HepG2 (cell line): ENCODE data around the gene SMYD2. TPM values are rescaled to one million over a fixed set of nuclear protein-coding genes. Genes with fewer than 3 reads are reported as not detected.

Experiments
- CBX1 ChIP-seq: IDR thresholded peaks from one replicate; pipeline ENCODE4 v1.6.1; 2016; ENCODE audit warnings: antibody characterized with exemption, low read depth
- CCDC6 ChIP-seq: sonication (generic); formaldehyde crosslinking; IDR thresholded peaks from 2 replicates; pipeline ENCODE4 v1.8.1; 2022; ENCODE audit warnings: mild to moderate bottlenecking, missing genetic modification reagents, moderate library complexity
- HNF1B ChIP-seq: sonication (generic); formaldehyde crosslinking; IDR thresholded peaks from 2 replicates; pipeline ENCODE4 v1.5.1; 2020; ENCODE audit warnings: mild to moderate bottlenecking, moderate library complexity, missing genetic modification reagents
- LCORL ChIP-seq, 2 experiments: fragments of 450-650 bp in 1 of 2; sonication (generic) in 1 of 2; formaldehyde crosslinking in 1 of 2; IDR thresholded peaks; 2 replicates each; pipeline versions ENCODE4 v1.5.0 to v1.6.1; 2017 to 2020; ENCODE audit warnings: antibody characterized with exemption in 1 of 2, missing genetic modification reagents in 1 of 2
- MTA1 ChIP-seq: sonication (generic); formaldehyde crosslinking; IDR thresholded peaks from 2 replicates; pipeline ENCODE4 v1.4.0; 2020; ENCODE audit warnings: missing genetic modification reagents, mild to moderate bottlenecking, borderline replicate concordance
- MXD4 ChIP-seq: IDR thresholded peaks from 2 replicates; pipeline ENCODE4 v1.6.1; 2016; ENCODE audit warnings: mild to moderate bottlenecking, missing biosample characterization, missing genetic modification reagents
- NFE2L2 ChIP-seq: fragments of 150-350 bp; IDR thresholded peaks from 2 replicates; pipeline ENCODE4 v1.6.1; 2014; ENCODE audit warnings: low read length
- NFKBIZ ChIP-seq: IDR thresholded peaks from 2 replicates; pipeline ENCODE4 v1.6.1; 2018; ENCODE audit warnings: missing genetic modification reagents, missing compliant biosample characterization
- PHB2 ChIP-seq: fragments of 450-650 bp; IDR thresholded peaks from 2 replicates; pipeline ENCODE4 v1.6.1; 2018; ENCODE audit not compliant: partially characterized antibody
- PPARG ChIP-seq: conservative IDR thresholded peaks from 2 replicates; pipeline ENCODE4 v1.6.1; 2016; ENCODE audit warnings: missing biosample characterization, missing genetic modification reagents
- SIX4 ChIP-seq: sonication (generic); formaldehyde crosslinking; IDR thresholded peaks from 2 replicates; pipeline ENCODE4 v1.4.0; 2020; ENCODE audit warnings: missing genetic modification reagents
- ZBTB8A ChIP-seq: sonication (generic); formaldehyde crosslinking; IDR thresholded peaks from 2 replicates; pipeline ENCODE4 v1.4.0; 2020; ENCODE audit warnings: mild to moderate bottlenecking, low read depth, missing genetic modification reagents, borderline replicate concordance
- ZFP1 ChIP-seq: IDR thresholded peaks from 2 replicates; pipeline ENCODE4 v1.6.1; 2016
- ZKSCAN8 ChIP-seq: IDR thresholded peaks from 2 replicates; pipeline ENCODE4 v1.6.1; 2016; ENCODE audit warnings: borderline replicate concordance, missing genetic modification reagents, missing compliant biosample characterization
- ZMYM4 ChIP-seq: sonication (generic); formaldehyde crosslinking; IDR thresholded peaks from 2 replicates; pipeline ENCODE4 v1.8.1; 2023; ENCODE audit warnings: mild to moderate bottlenecking, missing genetic modification reagents
- ZNF292 ChIP-seq: sonication (generic); formaldehyde crosslinking; IDR thresholded peaks from 2 replicates; pipeline ENCODE4 v1.8.1; 2022; ENCODE audit warnings: mild to moderate bottlenecking, low read depth, missing genetic modification reagents, borderline replicate concordance
- ZNF318 ChIP-seq: sonication (generic); formaldehyde crosslinking; IDR thresholded peaks from 2 replicates; pipeline ENCODE4 v1.4.0; 2020; ENCODE audit warnings: mild to moderate bottlenecking, missing genetic modification reagents
- ZNF816 ChIP-seq: sonication (generic); formaldehyde crosslinking; IDR thresholded peaks from 2 replicates; pipeline ENCODE4 v1.8.0; 2022; ENCODE audit warnings: missing genetic modification reagents, mild to moderate bottlenecking, borderline replicate concordance
- polyA plus RNA-seq, 8 experiments: library from polyadenylated mRNA; depleted of rRNA in 3 of 8; stranded (reverse) in 7 of 8; unstranded in 1 of 8; fragments of >200 nt; fragmentation: Illumina TruSeq in 4 of 8; extraction: Trizol in 4 of 8; gene quantifications; 2 replicates each; pipeline versions ENCODE4 v1.2.1 to v1.2.3, GENCODE V29; 2011 to 2016; ENCODE audit warnings: low read depth in 4 of 8, missing spikeins in 1 of 8, mixed read lengths in 1 of 8; ENCODE audit not compliant: insufficient read depth in 1 of 8
- total RNA-seq, 5 experiments: library from RNA; depleted of rRNA; stranded (reverse); fragments of >200 nt; fragmentation: Illumina TruSeq; extraction: Trizol; gene quantifications; 2 replicates each; pipeline ENCODE4 v1.2.3, GENCODE V29; 2016; ENCODE audit warnings: low read depth in 1 of 5
- TF ChIP-seq, protein P1 (sequence below): sonication (generic); formaldehyde crosslinking; IDR thresholded peaks from 2 replicates; pipeline ENCODE4 v1.4.0; 2020; ENCODE audit warnings: mild to moderate bottlenecking, low read depth, missing genetic modification reagents

Gene SMYD2
- total and polyA plus RNA-seq, 2 of the 13 experiments (the other 11 are each of a cell fraction or from before 2014, with no cell fraction given) = 72.7 to 139 TPM

DNA sequence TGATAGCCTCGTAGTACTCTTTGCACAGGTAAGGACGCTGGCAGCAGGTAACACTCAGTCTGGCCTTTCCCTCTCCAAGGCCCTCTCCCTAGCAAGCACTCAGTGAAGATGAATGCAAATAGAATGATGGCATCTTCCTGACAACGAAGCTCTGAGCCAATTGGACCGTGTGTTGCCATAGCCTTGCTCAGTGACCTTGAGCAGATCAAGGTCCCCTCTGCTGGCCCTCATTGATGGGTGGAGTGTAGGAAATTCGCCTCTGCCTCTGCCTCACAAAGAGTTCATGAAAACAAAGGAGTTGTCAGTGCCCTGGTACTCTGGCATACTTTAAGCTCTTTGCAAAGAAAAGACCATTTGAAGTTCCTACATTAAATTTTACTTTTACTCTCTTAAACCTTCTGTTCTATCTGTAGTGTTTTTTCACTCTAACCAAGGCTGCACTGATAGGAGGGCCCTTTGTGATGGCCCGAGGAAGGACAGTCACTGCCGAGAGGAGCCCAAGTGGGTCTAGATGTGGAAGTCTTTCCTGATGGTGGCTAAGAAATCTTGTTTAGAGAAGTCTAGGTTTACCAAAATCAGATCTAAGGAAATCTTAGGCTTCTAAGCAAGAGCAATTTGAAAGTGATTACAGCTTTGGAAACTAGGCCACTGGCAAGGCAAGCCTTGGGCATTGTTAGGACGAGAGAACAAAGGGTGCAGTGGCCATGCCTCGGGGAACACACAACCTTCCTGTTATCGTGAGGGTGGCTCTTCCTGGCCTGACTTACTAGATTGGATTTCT is 38.2 kb downstream of the SMYD2 start (continued):
- TF ChIP-seq ZNF318 (CRISPR knock-in tag) (no peak), HNF1B (CRISPR knock-in tag) (no peak), ZKSCAN8 (CRISPR knock-in tag) (no peak; the same call in 1 of the 2 replicates), MXD4 (CRISPR knock-in tag) (no peak), ZNF816 (CRISPR knock-in tag) (no peak), ZMYM4 (CRISPR knock-in tag) (peak; percentile 90), NFE2L2 (no peak), MTA1 (CRISPR knock-in tag) (no peak), LCORL (IDR thresholded peaks at IDR 0.05) (no peak), LCORL (CRISPR knock-in tag; IDR thresholded peaks at IDR 0.05) (0 out of 2 replicates have a peak, but pooled peaks have one; percentile 30), CCDC6 (CRISPR knock-in tag) (no peak), ZBTB8A (no peak), ZFP1 (CRISPR knock-in tag) (no peak), PPARG (CRISPR knock-in tag) (no peak), NFKBIZ (CRISPR knock-in tag) (no peak), SIX4 (CRISPR knock-in tag) (no peak), CBX1 (no peak), ZNF292 (CRISPR knock-in tag) (no peak), PHB2 (no peak)
- TF ChIP-seq, protein P1, sequence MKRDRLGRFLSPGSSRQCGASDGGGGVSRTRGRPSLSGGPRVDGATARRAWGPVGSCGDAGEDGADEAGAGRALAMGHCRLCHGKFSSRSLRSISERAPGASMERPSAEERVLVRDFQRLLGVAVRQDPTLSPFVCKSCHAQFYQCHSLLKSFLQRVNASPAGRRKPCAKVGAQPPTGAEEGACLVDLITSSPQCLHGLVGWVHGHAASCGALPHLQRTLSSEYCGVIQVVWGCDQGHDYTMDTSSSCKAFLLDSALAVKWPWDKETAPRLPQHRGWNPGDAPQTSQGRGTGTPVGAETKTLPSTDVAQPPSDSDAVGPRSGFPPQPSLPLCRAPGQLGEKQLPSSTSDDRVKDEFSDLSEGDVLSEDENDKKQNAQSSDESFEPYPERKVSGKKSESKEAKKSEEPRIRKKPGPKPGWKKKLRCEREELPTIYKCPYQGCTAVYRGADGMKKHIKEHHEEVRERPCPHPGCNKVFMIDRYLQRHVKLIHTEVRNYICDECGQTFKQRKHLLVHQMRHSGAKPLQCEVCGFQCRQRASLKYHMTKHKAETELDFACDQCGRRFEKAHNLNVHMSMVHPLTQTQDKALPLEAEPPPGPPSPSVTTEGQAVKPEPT (CRISPR knock-in tag) = no peak
